Osteoblast (primary cell): ENCODE measurements around the gene PPP1R36. TPM values are rescaled to one million over a fixed set of nuclear protein-coding genes. Genes with fewer than 3 reads are reported as not detected.
"Not testable (repeated sequence)": the region's sequence is repeated elsewhere in the genome, so short reads cannot be mapped to it uniquely, and the experiment has no call there.

Experiments used
- DNase-seq: peaks from one replicate; pipeline ENCODE4 v3.0.0; 2011; ENCODE audit warnings: low spot score, mixed read lengths; ENCODE audit not compliant: insufficient read length; ENCODE audit errors: missing footprints
- H2AFZ ChIP-seq: 2 replicates; pipeline ENCODE4 v1.6.0; 2011; ENCODE audit warnings: mild to moderate bottlenecking, low read length
- H3K27ac ChIP-seq: 2 replicates; pipeline ENCODE4 v1.5.1; 2011; ENCODE audit warnings: mild to moderate bottlenecking, low read depth, low read length, moderate library complexity
- H3K27me3 ChIP-seq: 2 replicates; pipeline ENCODE4 v1.6.0; 2012; ENCODE audit warnings: mild to moderate bottlenecking, control low read depth, inconsistent platforms, low read length, moderate library complexity; ENCODE audit not compliant: insufficient read depth
- H3K36me3 ChIP-seq: 2 replicates; pipeline ENCODE4 v1.5.1; 2011; ENCODE audit warnings: mild to moderate bottlenecking, low read length, control low read depth, moderate library complexity; ENCODE audit not compliant: insufficient read depth
- H3K4me1 ChIP-seq: 2 replicates; pipeline ENCODE4 v1.5.1; 2011; ENCODE audit warnings: mild to moderate bottlenecking, low read length, control low read depth, moderate library complexity; ENCODE audit not compliant: insufficient read depth
- H3K4me2 ChIP-seq: 2 replicates; pipeline ENCODE4 v1.6.0; 2011; ENCODE audit warnings: mild to moderate bottlenecking, low read length; ENCODE audit not compliant: insufficient read depth
- H3K4me3 ChIP-seq: fragments of 200-600 bp; sonication (generic); 3 replicates; pipeline ENCODE4 v1.5.1; 2012; ENCODE audit warnings: mild to moderate bottlenecking, low read length, inconsistent platforms; ENCODE audit not compliant: insufficient read depth
- H3K79me2 ChIP-seq: 2 replicates; pipeline ENCODE4 v1.6.0; 2012; ENCODE audit warnings: mild to moderate bottlenecking, low read length, control low read depth, inconsistent platforms; ENCODE audit not compliant: insufficient read depth
- H3K9me3 ChIP-seq: 2 replicates; pipeline ENCODE4 v1.5.1; 2011; ENCODE audit warnings: low read depth, low read length, control low read depth
- H4K20me1 ChIP-seq: 2 replicates; pipeline ENCODE4 v1.6.0; 2012; ENCODE audit warnings: mild to moderate bottlenecking, low read length, control low read depth; ENCODE audit not compliant: insufficient read depth
- CTCF ChIP-seq: IDR thresholded peaks from 2 replicates; pipeline ENCODE4 v1.5.1; 2011; ENCODE audit warnings: mild to moderate bottlenecking, low read depth, low read length, moderate library complexity; ENCODE audit errors: extremely low read depth
- total RNA-seq: library from RNA; depleted of rRNA; stranded (reverse); fragments of >200 nt; gene quantifications from 2 replicates; pipeline ENCODE4 v1.2.3, GENCODE V29; 2012

Gene PPP1R36
- total RNA-seq, 1 donor, result 1.1 TPM

GRCh38 chr14:64513271-64513670 is 36.5 kb upstream of the PPP1R36 start:
- DNase-seq, result no peak
- Histone ChIP-seq H3K9me3 (no peaks in the 10 kb centered on the region), H2AFZ (no peak overlapping the region), H3K27ac (no peak overlapping the region), H4K20me1 (peaks cover 85% of the 10 kb centered on the region), H3K27me3 (no peaks in the 10 kb centered on the region), H3K4me1 (peaks cover 17% of the 10 kb centered on the region), H3K4me2 (no peak overlapping the region), H3K79me2 (peaks cover 96% of the 10 kb centered on the region), H3K36me3 (peaks cover 7% of the 10 kb centered on the region), H3K4me3 (no peak overlapping the region)
- TF ChIP-seq CTCF, result no peak

GRCh38 chr14:64515053-64515452 is 34.7 kb upstream of the PPP1R36 start:
- H3K4me3 ChIP-seq, result no peak overlapping the region
- DNase-seq, result no peak

GRCh38 chr14:64516969-64517368 is 32.8 kb upstream of the PPP1R36 start:
- Histone ChIP-seq H3K4me1 (peaks cover 9% of the 10 kb centered on the region), H3K9me3 (no peaks in the 10 kb centered on the region), H3K79me2 (peaks cover 97% of the 10 kb centered on the region), H3K27ac (no peak overlapping the region), H3K36me3 (peaks cover 7% of the 10 kb centered on the region), H3K4me3 (no peak overlapping the region), H3K27me3 (no peaks in the 10 kb centered on the region), H3K4me2 (no peak overlapping the region), H4K20me1 (peaks cover 80% of the 10 kb centered on the region), H2AFZ (no peak overlapping the region)
- no peak for DNase-seq
- no peak for TF ChIP-seq CTCF

More at GRCh38 chr14:64515053-64515452, 34.7 kb upstream of the PPP1R36 start:
- H3K27ac ChIP-seq, result no peak overlapping the region
- peaks cover 81% of the 10 kb centered on the region for H4K20me1 ChIP-seq
- H3K79me2 ChIP-seq, result peaks cover 97% of the 10 kb centered on the region
- H3K9me3 ChIP-seq, result no peaks in the 10 kb centered on the region
- H3K36me3 ChIP-seq, result peaks cover 7% of the 10 kb centered on the region
- peaks cover 13% of the 10 kb centered on the region for H3K4me1 ChIP-seq
- TF ChIP-seq CTCF, result no peak
- H3K4me2 ChIP-seq, result no peak overlapping the region
- H3K27me3 ChIP-seq, result no peaks in the 10 kb centered on the region
- no peak overlapping the region for H2AFZ ChIP-seq

GRCh38 chr14:64517667-64518066 is 32.1 kb upstream of the PPP1R36 start:
- H2AFZ ChIP-seq, H3K4me2 ChIP-seq, H3K27me3 ChIP-seq, H3K4me1 ChIP-seq, DNase-seq, H3K9me3 ChIP-seq, H3K27ac ChIP-seq, H3K4me3 ChIP-seq: not testable (repeated sequence)
- peaks cover 80% of the 10 kb centered on the region for H4K20me1 ChIP-seq
- H3K79me2 ChIP-seq, result peaks cover 97% of the 10 kb centered on the region
- H3K36me3 ChIP-seq, result peaks cover 14% of the 10 kb centered on the region
